Karpas-422 (cell line): ENCODE data around the gene CERS5. TPM values are rescaled to one million over a fixed set of nuclear protein-coding genes. Genes with fewer than 3 reads are reported as not detected.

Experiments
- DNase-seq: peaks from one replicate; pipeline ENCODE4 v3.0.0-alpha.2; 2015
- H2AFZ ChIP-seq: fragments of 200-600 bp; sonication (generic); 2 replicates; pipeline ENCODE4 v1.6.1; 2014; ENCODE audit warnings: antibody characterized with exemption, low read length, mixed read lengths
- H3K27ac ChIP-seq: fragments of 200-600 bp; sonication (generic); 2 replicates; pipeline ENCODE4 v1.5.1; 2014; ENCODE audit warnings: mild to moderate bottlenecking, low read length, moderate library complexity
- H3K27me3 ChIP-seq: fragments of 200-600 bp; sonication (generic); 2 replicates; pipeline ENCODE4 v1.6.1; 2014; ENCODE audit warnings: low read length, mixed read lengths
- H3K36me3 ChIP-seq: fragments of 200-600 bp; sonication (generic); 2 replicates; pipeline ENCODE4 v1.6.1; 2014; ENCODE audit warnings: low read length, mixed read lengths; ENCODE audit not compliant: insufficient read depth
- H3K4me1 ChIP-seq: fragments of 200-600 bp; sonication (generic); 2 replicates; pipeline ENCODE4 v1.6.1; 2014; ENCODE audit warnings: mild to moderate bottlenecking, low read length, mixed read lengths
- H3K4me2 ChIP-seq: fragments of 200-600 bp; sonication (generic); 2 replicates; pipeline ENCODE4 v1.6.1; 2014; ENCODE audit warnings: low read length, low read depth, mild to moderate bottlenecking; ENCODE audit not compliant: poor library complexity, severe bottlenecking
- H3K4me3 ChIP-seq: fragments of 200-600 bp; sonication (generic); 2 replicates; pipeline ENCODE4 v1.5.1; 2014; ENCODE audit warnings: mild to moderate bottlenecking, antibody characterized with exemption, low read length, mixed read lengths
- H3K79me2 ChIP-seq: fragments of 200-600 bp; sonication (generic); 2 replicates; pipeline ENCODE4 v1.6.1; 2014; ENCODE audit warnings: mild to moderate bottlenecking, low read length, mixed read lengths
- H3K9ac ChIP-seq: fragments of 200-600 bp; sonication (generic); 2 replicates; pipeline ENCODE4 v1.6.0; 2014; ENCODE audit warnings: low read length
- H3K9me2 ChIP-seq: fragments of 200-600 bp; sonication (generic), shearing (Covaris generic); replicated peaks from 2 replicates; pipeline ENCODE4 v1.6.0; 2014; ENCODE audit warnings: mild to moderate bottlenecking, low read length, moderate library complexity; ENCODE audit not compliant: insufficient read depth
- H3K9me3 ChIP-seq: fragments of 300-700, 200-600 bp; sonication (generic); 2 replicates; pipeline ENCODE4 v1.6.1; 2014; ENCODE audit warnings: low read length, mixed read lengths
- H4K20me1 ChIP-seq: fragments of 200-600 bp; sonication (generic); 2 replicates; pipeline ENCODE4 v1.6.1; 2014; ENCODE audit warnings: mild to moderate bottlenecking, antibody characterized with exemption, low read length, low read depth; ENCODE audit not compliant: insufficient read depth
- total RNA-seq: library from RNA; depleted of rRNA; stranded (reverse); fragments of >200 nt; shearing (Covaris generic); gene quantifications from 2 replicates; pipeline ENCODE4 v1.2.3, GENCODE V29; 2014; ENCODE audit warnings: low replicate concordance

The CERS5 gene
- total RNA-seq, 1 experiment from 2014 or later: 65.9 TPM

DNA sequence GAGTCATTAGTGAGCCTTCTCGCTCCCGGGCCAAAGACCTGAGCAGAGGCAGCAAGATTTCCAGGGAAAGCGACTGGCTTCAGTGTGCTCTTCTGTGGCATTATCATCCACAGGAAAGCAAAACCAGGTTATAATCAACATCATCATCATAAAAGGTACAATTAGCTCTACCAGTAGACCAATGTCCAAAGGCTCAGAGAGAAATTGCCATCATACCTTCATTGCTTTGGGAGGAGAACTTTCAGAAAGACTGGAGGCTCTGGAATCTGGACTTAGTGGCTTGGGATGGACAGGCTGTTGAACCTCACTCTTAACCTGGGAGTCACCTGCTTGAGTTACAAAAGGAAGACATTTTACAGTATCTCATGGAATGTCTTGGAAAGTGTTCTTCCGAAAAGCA, 25.1 kb upstream of the CERS5 start:
- Histone ChIP-seq H2AFZ (no peak overlapping the region), H3K9ac (no peak overlapping the region), H4K20me1 (no peaks in the 10 kb centered on the region), H3K9me2 (no peaks in the 10 kb centered on the region), H3K27me3 (no peaks in the 10 kb centered on the region), H3K4me2 (no peak overlapping the region), H3K4me1 (peaks cover 22% of the 10 kb centered on the region), H3K4me3 (no peak overlapping the region), H3K9me3 (no peaks in the 10 kb centered on the region), H3K79me2 (0 out of 2 replicates have a peak, but pooled peaks cover 3% of the 10 kb centered on the region), H3K36me3 (peaks cover 10% of the 10 kb centered on the region; the same call in 1 of the 2 replicates), H3K27ac (no peak overlapping the region)
- DNase-seq: no peak

GRCh38 chr12:50190859-50191258, 23.7 kb upstream of the CERS5 start:
- DNase-seq: no peak
- H3K9me3 ChIP-seq: no peaks in the 10 kb centered on the region
- peaks cover 28% of the 10 kb centered on the region for H3K4me1 ChIP-seq
- no peaks in the 10 kb centered on the region for H3K9me2 ChIP-seq
- H3K36me3 ChIP-seq: peaks cover 4% of the 10 kb centered on the region; the same call in 1 of the 2 replicates
- H3K4me2 ChIP-seq: no peak overlapping the region
- H3K4me3 ChIP-seq: no peak overlapping the region
- H3K27me3 ChIP-seq: no peaks in the 10 kb centered on the region
- no peaks in the 10 kb centered on the region for H3K79me2 ChIP-seq
- no peak overlapping the region for H2AFZ ChIP-seq
- H3K27ac ChIP-seq: no peak overlapping the region
- H4K20me1 ChIP-seq: no peaks in the 10 kb centered on the region
- H3K9ac ChIP-seq: no peak overlapping the region

DNA sequence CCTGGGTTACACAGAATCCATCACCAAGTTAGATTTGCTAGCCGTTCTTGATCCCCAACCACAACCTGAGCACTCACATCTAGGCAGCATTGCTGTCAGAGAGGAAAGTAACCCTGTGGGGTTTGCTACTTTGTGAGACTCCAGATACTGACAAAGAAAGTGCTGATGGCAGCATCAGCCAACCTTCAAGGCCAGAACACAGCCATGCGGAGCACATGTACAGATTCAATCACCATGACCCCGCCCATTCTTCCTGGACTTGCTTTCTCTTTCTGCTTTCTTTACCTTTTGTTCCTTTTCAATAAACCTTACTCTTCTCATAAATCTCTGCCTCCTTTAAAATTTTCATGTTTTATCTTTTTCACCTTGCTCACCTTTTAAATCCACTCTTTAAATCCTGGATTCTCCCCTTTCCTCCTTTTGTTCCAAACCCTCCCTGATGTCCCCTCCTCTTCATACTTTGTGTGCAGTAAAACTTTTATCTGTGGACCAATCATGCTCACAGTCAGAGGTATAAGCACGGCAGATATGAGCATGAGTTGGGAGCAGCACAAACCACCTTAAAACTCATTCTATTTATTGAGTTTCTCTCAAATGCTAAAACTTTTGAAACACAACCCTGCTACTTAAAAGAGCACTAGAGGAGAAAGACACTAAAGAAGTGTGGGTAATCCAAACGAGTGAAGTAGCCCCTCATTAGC, 21.9 kb upstream of the CERS5 start:
- peaks cover 38% of the 10 kb centered on the region for H3K4me1 ChIP-seq
- H3K79me2 ChIP-seq: no peaks in the 10 kb centered on the region
- peaks cover 2% of the 10 kb centered on the region; the same call in 1 of the 2 replicates for H3K36me3 ChIP-seq
- H3K27ac ChIP-seq: no peak overlapping the region
- no peaks in the 10 kb centered on the region for H4K20me1 ChIP-seq
- no peaks in the 10 kb centered on the region for H3K9me2 ChIP-seq
- H3K4me3 ChIP-seq: no peak overlapping the region
- no peak for DNase-seq
- H3K27me3 ChIP-seq: no peaks in the 10 kb centered on the region
- no peaks in the 10 kb centered on the region for H3K9me3 ChIP-seq
- no peak overlapping the region for H3K4me2 ChIP-seq
- no peak overlapping the region for H2AFZ ChIP-seq
- H3K9ac ChIP-seq: no peak overlapping the region

DNA sequence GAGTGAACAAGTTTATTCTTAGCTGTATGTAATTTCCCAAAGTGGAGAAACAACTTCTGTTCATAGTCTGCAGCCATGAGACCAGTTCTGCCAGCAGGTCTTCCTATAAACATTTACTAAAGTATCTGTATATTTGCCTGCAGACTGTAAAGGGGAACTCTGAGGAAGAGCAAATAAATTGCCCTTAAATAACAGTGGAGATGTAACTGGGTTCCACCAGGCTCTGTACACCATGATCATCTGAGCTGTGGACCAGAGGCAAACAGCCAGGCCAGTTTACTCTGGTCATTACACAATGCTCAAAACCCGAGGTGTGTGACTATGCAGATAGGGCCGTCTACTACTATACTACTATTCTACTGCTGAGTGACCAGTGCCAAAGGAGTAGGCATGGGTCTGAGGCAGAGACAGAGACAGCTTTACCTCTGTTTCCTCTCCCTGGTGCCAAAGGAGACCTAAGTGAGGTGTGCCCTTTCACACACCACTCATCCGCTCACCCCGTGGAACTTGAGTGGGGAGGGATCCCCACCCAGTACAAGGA, 21.1 kb upstream of the CERS5 start:
- Histone ChIP-seq H3K9ac (0 out of 2 replicates have a peak overlapping the region, but pooled peaks have one; percentile 4), H3K4me1 (peaks cover 42% of the 10 kb centered on the region), H3K4me2 (peak overlapping the region; percentile 3), H3K9me3 (no peaks in the 10 kb centered on the region), H4K20me1 (no peaks in the 10 kb centered on the region), H3K36me3 (peaks cover 4% of the 10 kb centered on the region; the same call in 1 of the 2 replicates), H3K9me2 (no peaks in the 10 kb centered on the region), H3K27me3 (no peaks in the 10 kb centered on the region), H3K4me3 (no peak overlapping the region), H2AFZ (no peak overlapping the region), H3K27ac (peak overlapping the region; percentile 15; the same call in 1 of the 2 replicates), H3K79me2 (no peaks in the 10 kb centered on the region)
- DNase-seq: no peak

DNA sequence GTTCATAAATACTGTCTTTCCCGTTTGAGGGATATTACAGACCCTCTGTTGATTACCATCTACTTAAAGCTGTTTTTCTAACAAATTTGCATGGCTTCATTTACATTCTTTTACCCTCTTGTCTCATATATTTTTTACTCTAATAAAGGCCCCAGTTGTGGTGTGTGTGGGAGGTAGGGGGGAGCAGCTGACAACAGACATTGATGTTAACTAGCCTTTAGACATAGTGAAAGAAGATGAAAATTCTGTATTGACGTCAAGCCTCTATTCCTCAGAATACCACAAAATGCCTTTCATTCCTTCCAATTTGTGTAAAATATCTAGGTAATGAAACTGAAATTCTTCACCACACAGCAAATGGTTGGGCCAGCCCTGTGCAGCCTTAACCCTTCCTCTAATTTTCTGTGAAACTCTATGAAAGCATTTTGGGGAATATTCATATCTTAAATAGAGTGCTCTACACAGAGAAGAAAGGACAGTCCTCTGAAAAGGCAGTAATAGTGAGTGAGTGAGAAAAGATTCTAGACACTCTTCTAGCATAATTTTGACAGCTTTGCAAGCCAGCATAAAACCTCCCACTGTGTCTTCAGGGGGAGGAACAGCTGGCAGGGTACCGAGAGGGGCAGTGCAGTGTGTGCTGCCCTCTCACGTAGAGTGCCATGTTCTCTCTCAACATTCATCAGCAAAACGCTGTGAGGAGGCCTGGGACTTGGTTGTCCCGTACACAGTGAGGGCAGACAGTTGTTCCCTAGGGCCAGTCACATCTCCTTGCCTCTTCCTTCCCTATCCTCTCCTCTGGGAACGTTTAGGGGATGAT, 20.1 kb upstream of the CERS5 start:
- Histone ChIP-seq H3K27ac (peak overlapping the region; percentile 15; the same call in 1 of the 2 replicates), H3K4me2 (peak overlapping the region; percentile 3), H3K9me2 (no peaks in the 10 kb centered on the region), H3K9ac (0 out of 2 replicates have a peak overlapping the region, but pooled peaks have one; percentile 4), H3K79me2 (no peaks in the 10 kb centered on the region), H3K4me1 (peaks cover 42% of the 10 kb centered on the region), H3K9me3 (no peaks in the 10 kb centered on the region), H3K27me3 (no peaks in the 10 kb centered on the region), H4K20me1 (no peaks in the 10 kb centered on the region), H3K4me3 (no peak overlapping the region), H2AFZ (no peak overlapping the region), H3K36me3 (peaks cover 4% of the 10 kb centered on the region; the same call in 1 of the 2 replicates)
- no peak for DNase-seq

GRCh38 chr12:50186681-50187080, 19.5 kb upstream of the CERS5 start:
- Histone ChIP-seq H2AFZ (no peak overlapping the region), H3K36me3 (peaks cover 7% of the 10 kb centered on the region; the same call in 1 of the 2 replicates), H4K20me1 (no peaks in the 10 kb centered on the region), H3K9me2 (no peaks in the 10 kb centered on the region), H3K27ac (no peak overlapping the region), H3K4me2 (no peak overlapping the region), H3K4me3 (no peak overlapping the region), H3K9me3 (no peaks in the 10 kb centered on the region), H3K79me2 (no peaks in the 10 kb centered on the region), H3K9ac (no peak overlapping the region), H3K4me1 (peaks cover 42% of the 10 kb centered on the region), H3K27me3 (no peaks in the 10 kb centered on the region)
- no peak for DNase-seq

DNA sequence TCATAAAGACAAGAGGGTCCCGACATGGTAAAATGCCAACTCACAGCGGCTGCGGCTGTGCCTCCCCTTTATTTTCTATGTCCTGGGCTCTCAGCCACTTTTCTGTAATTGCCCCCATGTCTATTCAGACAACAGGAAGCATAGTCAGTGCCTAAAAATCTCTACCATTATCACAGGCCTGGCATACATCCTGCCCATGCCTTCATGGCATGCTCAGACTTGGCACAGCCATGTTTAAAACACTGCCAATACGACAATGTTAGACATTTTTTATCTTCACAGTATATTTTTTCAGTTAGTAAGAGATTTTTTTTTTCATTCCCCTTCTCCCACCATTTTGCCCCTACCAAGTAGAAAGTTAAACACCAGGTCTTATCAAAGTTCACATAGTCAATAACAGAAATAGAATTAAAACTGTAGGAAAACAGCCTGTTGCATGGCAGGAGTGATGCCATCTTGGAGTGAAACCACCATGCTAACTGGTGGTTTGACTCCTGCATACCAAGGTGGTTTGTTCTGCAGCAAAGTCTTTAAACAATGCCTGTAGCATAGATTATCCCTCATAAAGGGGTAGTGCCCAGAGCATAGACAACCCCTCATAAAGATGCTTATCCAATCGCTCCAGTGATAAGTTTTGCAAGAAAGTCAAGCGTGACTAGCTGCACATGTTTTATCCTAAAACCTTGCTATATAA, 18.9 kb upstream of the CERS5 start:
- no peak for DNase-seq
- Histone ChIP-seq H4K20me1 (no peaks in the 10 kb centered on the region), H3K9me2 (no peaks in the 10 kb centered on the region), H3K27ac (no peak overlapping the region), H3K36me3 (peaks cover 9% of the 10 kb centered on the region; the same call in 1 of the 2 replicates), H3K4me3 (no peak overlapping the region), H3K9ac (no peak overlapping the region), H2AFZ (no peak overlapping the region), H3K4me1 (peaks cover 42% of the 10 kb centered on the region), H3K79me2 (no peaks in the 10 kb centered on the region), H3K4me2 (no peak overlapping the region), H3K27me3 (no peaks in the 10 kb centered on the region), H3K9me3 (no peaks in the 10 kb centered on the region)
